GM04503 (cell line): ENCODE data around the gene ITGB2.
"Not testable (repeated sequence)": the region's sequence is repeated elsewhere in the genome, so short reads cannot be mapped to it uniquely, and the experiment has no call there.

Experiments
- DNase-seq: peaks from one replicate; pipeline ENCODE4 v3.0.0-alpha.2; 2012; ENCODE audit warnings: low read depth

The ITGB2 gene

GRCh38 chr21:44884097-44884496 lies 36.6 kb downstream of the ITGB2 start:
- DNase-seq, result no peak

- no peak for DNase-seq
These were observed 37.4 kb downstream of the ITGB2 start for GRCh38 chr21:44883250-44883649.

- no peak for DNase-seq
These were observed 39.4 kb downstream of the ITGB2 start for GRCh38 chr21:44881198-44881872.

- DNase-seq, result no peak
These were observed 40.1 kb downstream of the ITGB2 start for GRCh38 chr21:44880405-44881197.

GRCh38 chr21:44879238-44879637 lies 41.5 kb downstream of the ITGB2 start:
- DNase-seq, result not testable (repeated sequence)

GRCh38 chr21:44878053-44878982 lies 42.4 kb downstream of the ITGB2 start:
- no peak for DNase-seq

GRCh38 chr21:44876849-44877575 lies 43.7 kb downstream of the ITGB2 start:
- DNase-seq, result no peak

- no peak for DNase-seq
These were observed 45.4 kb downstream of the ITGB2 start for GRCh38 chr21:44875316-44875700.

GRCh38 chr21:44874497-44875315 lies 46.0 kb downstream of the ITGB2 start:
- DNase-seq, result no peak

- DNase-seq, result no peak
These were observed 46.5 kb downstream of the ITGB2 start for GRCh38 chr21:44874240-44874496.

GRCh38 chr21:44873356-44874239 lies 47.1 kb downstream of the ITGB2 start, which contains the start of gene PTTG1IP:
TSS of gene PTTG1IP (minus strand) at chr21:44873690. CDS start at chr21:44873616, 74 bp downstream.
- peak; percentile 78 for DNase-seq

- DNase-seq, result no peak
These were observed 47.9 kb downstream of the ITGB2 start for GRCh38 chr21:44872649-44873355.

- DNase-seq, result no peak
These were observed 48.4 kb downstream of the ITGB2 start for GRCh38 chr21:44872323-44872648.

GRCh38 chr21:44871576-44872269 lies 49.0 kb downstream of the ITGB2 start:
- peak; percentile 58 for DNase-seq

GRCh38 chr21:44870748-44871495 lies 49.8 kb downstream of the ITGB2 start:
- no peak for DNase-seq

GRCh38 chr21:44869781-44870747 lies 50.6 kb downstream of the ITGB2 start:
- peak; percentile 80 for DNase-seq

GRCh38 chr21:44868707-44869106 lies 52.0 kb downstream of the ITGB2 start:
- no peak for DNase-seq
